K562 (cell line): ENCODE measurements around the gene GNAT1. TPM values are rescaled to one million over a fixed set of nuclear protein-coding genes. Genes with fewer than 3 reads are reported as not detected.

Source experiments
- ATAC-seq: fragments of 200-7000 bp; cut with Tn5 transposase; 3 replicates; pipeline ENCODE4 v1.9.1; 2020; ENCODE audit warnings: moderate library complexity
- BruUV-seq: library from RNA; stranded (reverse); fragments of 400-500 nt; replicated peaks from 2 replicates; lab custom pipeline; 2021; lab: Mats Ljungman, UMichigan
- CTCF ChIA-PET: fragments of 300-600 bp; formaldehyde crosslinking; extraction: SDS; loops from one replicate; lab custom pipeline; 2021; ENCODE audit warnings: low intra/inter-chr PET ratio; lab: Yijun Ruan, JAX
- POLR2A ChIA-PET: fragments of 300-600, 350-650 bp; sonication (Branson Sonifier 250); formaldehyde crosslinking; extraction: SDS; loops from one replicate; lab custom pipeline; 2021; ENCODE audit warnings: antibody characterized with exemption, inconsistent platforms; lab: Yijun Ruan, JAX
- DNase-seq, 4 experiments: peaks; one replicate each; pipeline versions ENCODE4 v3.0.0 to v3.0.0-alpha.2; 2011 to 2018; ENCODE audit warnings: low spot score in 3 of 4, mixed read lengths in 3 of 4; ENCODE audit errors: extremely low read depth in 1 of 4
- FAIRE-seq: peaks from 2 replicates; lab custom pipeline; 2011; peaks lifted over from hg19 to GRCh38; lab: Jason Lieb, UNC
- H2AFZ ChIP-seq: 2 replicates; pipeline ENCODE4 v1.6.0; 2011; ENCODE audit warnings: low read depth, low read length, control low read depth, inconsistent platforms
- H3K27ac ChIP-seq: fragments of 200-600 bp; 3 replicates; pipeline ENCODE4 v1.8.0; 2011; ENCODE audit warnings: low read depth, mild to moderate bottlenecking, control low read depth, inconsistent platforms, low read length, moderate library complexity, mixed read lengths; ENCODE audit errors: extremely low read depth
- H3K27me3 ChIP-seq, 2 experiments: fragments of 300-600 bp in 1 of 2; 2 replicates in 1 of 2; 3 replicates in 1 of 2; pipeline versions ENCODE4 v1.6.0 to v1.8.0; 2011; ENCODE audit warnings: inconsistent platforms in 2 of 2, low read length in 2 of 2, mild to moderate bottlenecking in 1 of 2, mixed read lengths in 1 of 2, moderate library complexity in 1 of 2; ENCODE audit not compliant: control insufficient read depth in 2 of 2, insufficient read depth in 2 of 2
- H3K36me3 ChIP-seq: fragments of 300-600 bp; 3 replicates; pipeline ENCODE4 v1.8.0; 2011; ENCODE audit warnings: mild to moderate bottlenecking, low read length, inconsistent platforms; ENCODE audit not compliant: control insufficient read depth, insufficient read depth
- H3K4me1 ChIP-seq, 2 experiments: fragments of 200-600 bp in 1 of 2; replicated peaks in 1 of 2; 2 replicates in 1 of 2; 3 replicates in 1 of 2; pipeline versions ENCODE4 v1.5.1 to v1.8.0; 2011; ENCODE audit warnings: inconsistent platforms in 2 of 2, low read length in 2 of 2, mild to moderate bottlenecking in 1 of 2, mixed read lengths in 1 of 2, moderate library complexity in 1 of 2; ENCODE audit not compliant: control insufficient read depth in 2 of 2, insufficient read depth in 2 of 2
- H3K4me2 ChIP-seq: 2 replicates; pipeline ENCODE4 v1.6.1; 2011; ENCODE audit warnings: low read length, control low read depth, inconsistent platforms, mixed read lengths; ENCODE audit not compliant: insufficient read depth
- H3K4me3 ChIP-seq: fragments of 200-600 bp; sonication (generic), shearing (Covaris generic); 2 replicates; pipeline ENCODE4 v1.5.1; 2016; ENCODE audit warnings: control low read depth, inconsistent platforms
- H3K79me2 ChIP-seq: fragments of 200-600 bp; 3 replicates; pipeline ENCODE4 v1.8.0; 2011; ENCODE audit warnings: low read length, inconsistent platforms; ENCODE audit not compliant: control insufficient read depth, insufficient read depth
- H3K9ac ChIP-seq, 2 experiments: 2 replicates each; pipeline versions ENCODE4 v1.6.0 to v1.6.1; 2011; ENCODE audit warnings: low read depth in 2 of 2, low read length in 2 of 2, control low read depth in 1 of 2, inconsistent platforms in 1 of 2, mild to moderate bottlenecking in 1 of 2, mixed read lengths in 1 of 2; ENCODE audit not compliant: insufficient read depth in 1 of 2
- H3K9me1 ChIP-seq: one replicate; pipeline ENCODE4 v1.6.0; 2011; ENCODE audit warnings: inconsistent platforms, mild to moderate bottlenecking, low read length, moderate library complexity; ENCODE audit not compliant: control insufficient read depth, insufficient read depth
- H3K9me3 ChIP-seq: replicated peaks from 2 replicates; pipeline ENCODE4 v1.5.1; 2011; ENCODE audit warnings: low read depth, low read length, inconsistent platforms; ENCODE audit not compliant: control insufficient read depth, insufficient read depth
- H4K20me1 ChIP-seq: replicated peaks from 2 replicates; pipeline ENCODE4 v1.6.1; 2011; ENCODE audit warnings: low read length, inconsistent platforms, mixed read lengths; ENCODE audit not compliant: control insufficient read depth, insufficient read depth
- MAFG ChIP-seq: fragments of 450-650 bp; conservative IDR thresholded peaks from 2 replicates; pipeline ENCODE4 v1.6.1; 2016; ENCODE audit warnings: missing genetic modification characterization, missing compliant biosample characterization
- RBM39 ChIP-seq: fragments of 200-400 bp; formaldehyde crosslinking; optimal IDR thresholded peaks from 2 replicates; pipeline ENCODE3; 2018; ENCODE audit warnings: low read depth, low read length
- ZBTB1 ChIP-seq: sonication (generic); formaldehyde crosslinking; IDR thresholded peaks from 2 replicates; pipeline ENCODE4 v1.8.1; 2023; ENCODE audit warnings: missing genetic modification reagents, low read depth, mild to moderate bottlenecking, borderline replicate concordance
- ZNF589 ChIP-seq: fragments of 200-800 bp; sonication (Bioruptor generic); IDR thresholded peaks from 2 replicates; pipeline ENCODE4 v1.6.1; 2016; ENCODE audit warnings: low read depth, missing genetic modification characterization, missing compliant biosample characterization
- ZZZ3 ChIP-seq: fragments of 450-650 bp; IDR thresholded peaks from 2 replicates; pipeline ENCODE4 v1.6.1; 2016; ENCODE audit warnings: antibody characterized with exemption, mild to moderate bottlenecking, moderate library complexity
- WGBS: fragments of 100-300 bp; shearing (Covaris generic); methylation state at CpG from one replicate; pipeline ENCODE4 v1.1.6; 2016; ENCODE audit warnings: low coverage, mixed read lengths; ENCODE audit not compliant: insufficient coverage; ENCODE audit errors: missing lambda C conversion rate; 5-methylcytosine and 5-hydroxymethylcytosine counted together
- in situ Hi-C: fragments of 300-500 bp; cut with MboI; formaldehyde crosslinking; loops from 4 replicates; pipeline ENCODE4 v1.15.0; 2018; ENCODE audit warnings: inconsistent platforms, mixed read lengths
- intact Hi-C: fragments of 100-400 bp; cut with micrococcal nuclease; formaldehyde crosslinking; loops from 2 replicates; pipeline ENCODE4 v1.14.2; 2022
- polyA plus RNA-seq, 8 experiments: library from polyadenylated mRNA; depleted of rRNA in 4 of 8; stranded (reverse) in 5 of 8; unstranded in 3 of 8; fragments of >200 nt; fragmentation: Nextera tagmentation in 2 of 8; fragmentation: Illumina TruSeq in 1 of 8; extraction: Ambion mirVana in 2 of 8; extraction: Trizol in 1 of 8; gene quantifications; 2 replicates each; pipeline versions ENCODE4 v1.2.1 to v1.2.3, GENCODE V29; 2011 to 2014; ENCODE audit warnings: inconsistent platforms in 1 of 8, missing spikeins in 1 of 8
- total RNA-seq, 7 experiments: library from RNA; depleted of rRNA in 6 of 7; stranded (reverse); fragments of >200 nt in 6 of 7; fragmentation: Illumina TruSeq in 2 of 7; extraction: Trizol in 2 of 7; gene quantifications; 2 replicates each; pipeline versions ENCODE4 v1.2.1 to v1.2.3, GENCODE V29; 2011 to 2021; ENCODE audit warnings: low replicate concordance in 1 of 7

GNAT1 gene
- total and polyA plus RNA-seq, 9 of the 15 experiments (the other 6 are each of a cell fraction or from before 2014, with no cell fraction given) = not detected

- no peak for ATAC-seq
- FAIRE-seq = no peak
- intact Hi-C loops (no loop called here), in situ Hi-C loops (no loop called here)
- WGBS = 73% methylated on average over 4 of the region's 4 CpGs
- H3K79me2 ChIP-seq = peaks cover 39% of the 10 kb centered on the region
- H3K36me3 ChIP-seq = peaks cover 7% of the 10 kb centered on the region; the same call in 1 of the 3 replicates
- H4K20me1 ChIP-seq = no peaks in the 10 kb centered on the region
- no peak overlapping the region for H3K4me2 ChIP-seq
- no peak overlapping the region; a peak in 1 of 4 replicates for H3K9ac ChIP-seq
- ChIA-PET CTCF (no interaction called here), POLR2A (no interaction called here)
- H3K4me3 ChIP-seq = no peak overlapping the region
- H2AFZ ChIP-seq = no peak overlapping the region
- DNase-seq = no peak
- TF ChIP-seq ZZZ3 (no peak), RBM39 (no peak), ZBTB1 (no peak), ZNF589 (CRISPR knock-in tag) (no peak)
- no peaks in the 10 kb centered on the region for H3K9me1 ChIP-seq
- no peak overlapping the region for H3K27ac ChIP-seq
- H3K27me3 ChIP-seq = no peaks in the 10 kb centered on the region
- peaks cover 44 to 70% of the 10 kb centered on the region in 2 experiments for H3K4me1 ChIP-seq
- no TSS peak for BruUV-seq
- no peaks in the 10 kb centered on the region for H3K9me3 ChIP-seq
Measured at GRCh38 chr3:50239649-50240048, 48.2 kb downstream of the GNAT1 start.

GRCh38 chr3:50241163-50241562 lies 49.8 kb downstream of the GNAT1 start:
- FAIRE-seq (no peak), ATAC-seq (no peak), DNase-seq (no peak)
- Histone ChIP-seq H3K4me2 (no peak overlapping the region), H3K4me1 (peaks cover 45 to 70% of the 10 kb centered on the region in 2 experiments; a peak in 4 of 5 replicates), H4K20me1 (no peaks in the 10 kb centered on the region), H3K27me3 (no peaks in the 10 kb centered on the region), H2AFZ (no peak overlapping the region), H3K36me3 (peaks cover 7% of the 10 kb centered on the region; the same call in 1 of the 3 replicates), H3K27ac (no peak overlapping the region), H3K9me1 (no peaks in the 10 kb centered on the region), H3K4me3 (no peak overlapping the region), H3K79me2 (peaks cover 46% of the 10 kb centered on the region), H3K9ac (peak overlapping the region in 1 of 2 experiments; percentile 38; a peak in 2 of 4 replicates), H3K9me3 (no peaks in the 10 kb centered on the region)
- ChIA-PET CTCF (no interaction called here), POLR2A (interaction anchor here (0.6 to 1.1 kb wide), 2 partner anchors 11 to 14 kb away, joined by 4 read pairs; no protein-coding TSS in a partner anchor)
- WGBS = 76% methylated on average over 3 of the region's 4 CpGs
- intact Hi-C loops = no loop called here
- BruUV-seq = no TSS peak
- in situ Hi-C loops = no loop called here
- TF ChIP-seq MAFG (tag) = no peak
